DOHH2 (cell line): Measurements from ENCODE around the gene OBSCN.

Experiments
- CTCF ChIP-seq: fragments of 200-600 bp; sonication (generic); IDR thresholded peaks from one replicate; pipeline ENCODE4 v1.5.1; 2014; ENCODE audit warnings: antibody characterized with exemption, mild to moderate bottlenecking, low read depth, low read length; ENCODE audit not compliant: poor library complexity, severe bottlenecking
- EZH2phosphoT487 ChIP-seq: fragments of 200-600 bp; sonication (generic); IDR thresholded peaks from 2 replicates; pipeline ENCODE4 v1.6.1; 2017; ENCODE audit warnings: borderline replicate concordance, mild to moderate bottlenecking, antibody characterized with exemption, low read length, moderate library complexity, mixed read lengths

GRCh38 chr1:228383773-228384172 lies 175.9 kb downstream of the OBSCN start:
- no peak for TF ChIP-seq CTCF
- no peak for TF ChIP-seq EZH2phosphoT487
